ENCODE data around the gene FBXL19. TPM values are rescaled to one million over a fixed set of nuclear protein-coding genes. Genes with fewer than 3 reads are reported as not detected.

The FBXL19 gene
- total and polyA plus RNA-seq, 8 donors, result 3.8 to 26.8 (median 6.7) TPM

DNA sequence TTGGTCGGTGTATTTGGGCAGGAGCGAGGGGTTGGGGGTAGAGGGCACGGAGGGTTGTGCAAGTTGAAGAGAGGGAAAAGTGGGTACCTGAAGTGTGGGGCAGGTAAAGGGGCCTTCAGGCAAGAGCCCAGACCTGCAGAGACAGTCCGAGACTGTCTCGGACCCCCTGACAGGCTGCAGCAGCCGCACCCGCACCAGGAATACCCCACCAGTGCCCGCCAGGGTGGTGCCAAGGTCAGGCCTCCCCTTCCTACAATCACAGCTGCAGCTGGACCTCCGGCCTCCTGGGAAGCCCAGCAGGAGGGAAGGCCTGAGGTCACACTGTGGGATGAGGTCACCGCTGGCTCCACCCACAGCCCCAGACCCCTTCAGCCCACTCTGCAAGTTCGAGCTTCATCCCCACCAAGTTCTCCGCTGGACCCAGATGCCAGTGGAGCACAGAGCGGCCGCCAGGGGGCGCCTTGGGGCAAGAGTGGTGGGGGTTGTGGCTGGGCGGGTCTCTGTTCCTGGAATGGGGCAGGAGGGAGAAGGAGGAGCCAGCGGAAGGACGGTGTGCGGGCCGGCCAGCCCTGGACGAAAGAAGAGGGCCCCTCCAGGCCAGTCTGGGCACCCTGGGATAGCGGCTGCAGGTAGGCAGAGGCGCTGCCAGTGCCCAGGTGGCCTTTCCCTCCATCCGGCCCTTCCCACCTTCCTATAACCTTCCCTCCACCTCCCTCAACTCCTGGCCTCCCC lies 61.5 kb downstream of the FBXL19 start, which contains the start of gene HSD3B7:
Gene HSD3B7, plus strand, starts transcription at position 539 of the 732 bp plus-strand sequence. CDS start 452 bp downstream, outside the sequence.
- H3K27ac ChIP-seq, result peak within 1 kb of the TSS; percentile 85 to 87 (median 86)
- TF ChIP-seq, protein P1, sequence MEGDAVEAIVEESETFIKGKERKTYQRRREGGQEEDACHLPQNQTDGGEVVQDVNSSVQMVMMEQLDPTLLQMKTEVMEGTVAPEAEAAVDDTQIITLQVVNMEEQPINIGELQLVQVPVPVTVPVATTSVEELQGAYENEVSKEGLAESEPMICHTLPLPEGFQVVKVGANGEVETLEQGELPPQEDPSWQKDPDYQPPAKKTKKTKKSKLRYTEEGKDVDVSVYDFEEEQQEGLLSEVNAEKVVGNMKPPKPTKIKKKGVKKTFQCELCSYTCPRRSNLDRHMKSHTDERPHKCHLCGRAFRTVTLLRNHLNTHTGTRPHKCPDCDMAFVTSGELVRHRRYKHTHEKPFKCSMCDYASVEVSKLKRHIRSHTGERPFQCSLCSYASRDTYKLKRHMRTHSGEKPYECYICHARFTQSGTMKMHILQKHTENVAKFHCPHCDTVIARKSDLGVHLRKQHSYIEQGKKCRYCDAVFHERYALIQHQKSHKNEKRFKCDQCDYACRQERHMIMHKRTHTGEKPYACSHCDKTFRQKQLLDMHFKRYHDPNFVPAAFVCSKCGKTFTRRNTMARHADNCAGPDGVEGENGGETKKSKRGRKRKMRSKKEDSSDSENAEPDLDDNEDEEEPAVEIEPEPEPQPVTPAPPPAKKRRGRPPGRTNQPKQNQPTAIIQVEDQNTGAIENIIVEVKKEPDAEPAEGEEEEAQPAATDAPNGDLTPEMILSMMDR (IDR thresholded peaks at IDR 0.05), result peak; percentile 93 to 97 (median 96)
- peak; percentile 89 to 96 (median 94) for ATAC-seq
- no peaks in the 10 kb centered on the region for H3K9me3 ChIP-seq
- peak; percentile 88 to 100 (median 94) for DNase-seq
- peak within 1 kb of the TSS; percentile 24 to 61 (median 36) for H3K4me3 ChIP-seq
- WGBS, 2 donors, result 16 to 17% methylated on average over 23 to 24 of the region's 24 CpGs
- intact Hi-C loops (cut with DNase I), result loop anchor here in 2 of 3 donors (5.0 to 10.0 kb wide), 4 partner anchors 100 to 462 kb away; partner anchors contain the start of genes PRSS53 (in 1 of the 2) and ZNF843 (in 1 of the 2)
- H3K27me3 ChIP-seq, result no peaks in the 10 kb centered on the region
- peaks cover 0 to 7% (median 0%) of the 10 kb centered on the region in 3 donors for H3K4me1 ChIP-seq
- no peak for FAIRE-seq
- peaks cover 0 to 17% (median 0%) of the 10 kb centered on the region in 3 donors for H3K36me3 ChIP-seq

GRCh38 chr16:30985401-30986128 lies 62.2 kb downstream of the FBXL19 start:
- 16 to 20% methylated on average over 19 to 20 of the region's 20 CpGs for WGBS, 2 donors
- peaks cover 0 to 10% (median 0%) of the 10 kb centered on the region in 3 donors for H3K36me3 ChIP-seq
- DNase-seq, result peak; percentile 85 to 97 (median 91)
- H3K27me3 ChIP-seq, result no peaks in the 10 kb centered on the region
- no peak for FAIRE-seq
- peak overlapping the region; percentile 85 to 87 (median 86) for H3K27ac ChIP-seq
- intact Hi-C loops (cut with DNase I), result loop anchor here in 2 of 3 donors (2.0 to 10.0 kb wide), 4 partner anchors 99 to 459 kb away; partner anchors contain the start of genes PRSS53 (in 1 of the 2) and ZNF843 (in 1 of the 2)
- peak; percentile 92 to 94 (median 94) for ATAC-seq
- H3K9me3 ChIP-seq, result no peaks in the 10 kb centered on the region
- H3K4me1 ChIP-seq, result peaks cover 0 to 7% (median 0%) of the 10 kb centered on the region in 3 donors
- peak overlapping the region; percentile 24 to 61 (median 36) for H3K4me3 ChIP-seq
- TF ChIP-seq, protein P1 (IDR thresholded peaks at IDR 0.05), result no peak

GRCh38 chr16:30986129-30986991 lies 63.0 kb downstream of the FBXL19 start:
- Histone ChIP-seq H3K36me3 (peaks cover 0 to 5% (median 0%) of the 10 kb centered on the region in 3 donors), H3K27me3 (no peaks in the 10 kb centered on the region), H3K27ac (peak overlapping the region in 3 of 4 donors; percentile 85 to 87 (median 87)), H3K9me3 (no peaks in the 10 kb centered on the region), H3K4me1 (peaks cover 0 to 7% (median 0%) of the 10 kb centered on the region in 3 donors), H3K4me3 (peak overlapping the region in 2 of 4 donors; percentile 46 to 61)
- ATAC-seq (no peak), FAIRE-seq (no peak), DNase-seq (peak in 1 of 6 donors; percentile 74)
- 80 to 88% methylated on average over 28 to 29 of the region's 29 CpGs for WGBS, 2 donors
- TF ChIP-seq, protein P1 (IDR thresholded peaks at IDR 0.05), result no peak
- intact Hi-C loops (cut with DNase I), result loop anchor here in 2 of 3 donors (2.0 to 10.0 kb wide), 4 partner anchors 98 to 458 kb away; partner anchors contain the start of genes PRSS53 (in 1 of the 2) and ZNF843 (in 1 of the 2)

GRCh38 chr16:30987581-30988190 lies 64.3 kb downstream of the FBXL19 start:
- no peaks in the 10 kb centered on the region for H3K36me3 ChIP-seq
- no peak overlapping the region for H3K27ac ChIP-seq
- peak in 1 of 6 donors; percentile 66 for DNase-seq
- ATAC-seq, result no peak
- H3K27me3 ChIP-seq, result no peaks in the 10 kb centered on the region
- FAIRE-seq, result no peak
- H3K4me3 ChIP-seq, result no peak overlapping the region
- H3K4me1 ChIP-seq, result peaks cover 0 to 7% (median 0%) of the 10 kb centered on the region in 3 donors
- TF ChIP-seq, protein P1 (IDR thresholded peaks at IDR 0.05), result no peak
- intact Hi-C loops (cut with DNase I), result loop anchor here in 2 of 3 donors (2.0 to 10.0 kb wide), 4 partner anchors 97 to 457 kb away; partner anchors contain the start of genes PRSS53 (in 1 of the 2) and ZNF843 (in 1 of the 2)
- 94 to 95% methylated on average over 30 of the region's 30 CpGs for WGBS, 2 donors
- H3K9me3 ChIP-seq, result no peaks in the 10 kb centered on the region

Measured in pancreas (tissue), 10 donors.